Neural cell (in vitro differentiated cells): Measurements from ENCODE around the gene BNIPL. TPM values are rescaled to one million over a fixed set of nuclear protein-coding genes. Genes with fewer than 3 reads are reported as not detected.

Experiments
- H2AFZ ChIP-seq: fragments of 200-600, 300-800 bp; sonication (generic), shearing (Covaris generic); 2 replicates; pipeline ENCODE4 v1.6.0; 2014; ENCODE audit warnings: low read depth, mild to moderate bottlenecking, antibody characterized with exemption, low read length, moderate library complexity
- H3F3A ChIP-seq: fragments of 200-600 bp; shearing (Covaris generic); 2 replicates; pipeline ENCODE4 v1.6.1; 2016; ENCODE audit warnings: mild to moderate bottlenecking, moderate library complexity, mixed read lengths, antibody characterized with exemption, low read length; ENCODE audit not compliant: insufficient read depth, poor library complexity, severe bottlenecking
- H3K27ac ChIP-seq: fragments of 200-600, 300-800 bp; sonication (generic), shearing (Covaris generic); 2 replicates; pipeline ENCODE4 v1.5.1; 2014; ENCODE audit warnings: mild to moderate bottlenecking, low read length, moderate library complexity
- H3K27me3 ChIP-seq: fragments of 300-800, 200-600 bp; sonication (generic), shearing (Covaris generic); 2 replicates; pipeline ENCODE4 v1.6.0; 2014; ENCODE audit warnings: mild to moderate bottlenecking, low read depth, low read length, moderate library complexity; ENCODE audit not compliant: insufficient read depth
- H3K36me3 ChIP-seq: fragments of 300-800, 200-600 bp; sonication (generic), shearing (Covaris generic); 2 replicates; pipeline ENCODE4 v1.5.1; 2014; ENCODE audit warnings: mild to moderate bottlenecking, antibody characterized with exemption, low read length, moderate library complexity; ENCODE audit not compliant: insufficient read depth
- H3K4me2 ChIP-seq: fragments of 300-800, 200-600 bp; sonication (generic), shearing (Covaris generic); 2 replicates; pipeline ENCODE4 v1.6.0; 2014; ENCODE audit warnings: mild to moderate bottlenecking, low read length
- H3K4me3 ChIP-seq: fragments of 300-800, 200-600 bp; sonication (generic), shearing (Covaris generic); 2 replicates; pipeline ENCODE4 v1.5.1; 2014; ENCODE audit warnings: mild to moderate bottlenecking, low read length, moderate library complexity
- H3K79me2 ChIP-seq: fragments of 200-600 bp; shearing (Covaris generic); replicated peaks from 2 replicates; pipeline ENCODE4 v1.6.0; 2014; ENCODE audit warnings: mild to moderate bottlenecking, low read length, moderate library complexity; ENCODE audit not compliant: insufficient read depth
- H3K9ac ChIP-seq: fragments of 300-800, 200-600 bp; sonication (generic), shearing (Covaris generic); 2 replicates; pipeline ENCODE4 v1.6.1; 2016; ENCODE audit warnings: mild to moderate bottlenecking, low read length, mixed read lengths
- H3K9me2 ChIP-seq: fragments of 200-600 bp; shearing (Covaris generic); 2 replicates; pipeline ENCODE4 v1.6.1; 2016; ENCODE audit warnings: mild to moderate bottlenecking, low read length, mixed read lengths; ENCODE audit not compliant: insufficient read depth
- H3K9me3 ChIP-seq: fragments of 200-600, 300-800 bp; sonication (generic), shearing (Covaris generic); 2 replicates; pipeline ENCODE4 v1.6.1; 2016; ENCODE audit warnings: mild to moderate bottlenecking, mixed run types, low read length, moderate library complexity, mixed read lengths
- H4K20me1 ChIP-seq: fragments of 200-600 bp; shearing (Covaris generic); 2 replicates; pipeline ENCODE4 v1.6.1; 2016; ENCODE audit warnings: mild to moderate bottlenecking, mixed run types; ENCODE audit not compliant: insufficient read depth
- CTCF ChIP-seq: fragments of 450-650 bp; IDR thresholded peaks from 2 replicates; pipeline ENCODE4 v1.5.1; 2014; ENCODE audit warnings: antibody characterized with exemption, mild to moderate bottlenecking, moderate library complexity; ENCODE audit not compliant: poor library complexity, severe bottlenecking
- EP300 ChIP-seq: fragments of 450-650 bp; conservative IDR thresholded peaks from 2 replicates; pipeline ENCODE4 v1.6.1; 2014; ENCODE audit warnings: antibody characterized with exemption, mild to moderate bottlenecking, moderate library complexity; ENCODE audit not compliant: poor library complexity, severe bottlenecking
- EZH2 ChIP-seq: fragments of 200-600, 300-800 bp; shearing (Covaris generic), sonication (generic); IDR thresholded peaks from 2 replicates; pipeline ENCODE4 v1.6.1; 2014; ENCODE audit warnings: antibody characterized with exemption, low read length, borderline replicate concordance, mild to moderate bottlenecking; ENCODE audit not compliant: insufficient read depth, poor library complexity, severe bottlenecking
- MXI1 ChIP-seq: fragments of 450-650 bp; conservative IDR thresholded peaks from 2 replicates; pipeline ENCODE4 v1.6.1; 2014; ENCODE audit warnings: antibody characterized with exemption, mild to moderate bottlenecking; ENCODE audit not compliant: poor library complexity, severe bottlenecking
- POLR2AphosphoS5 ChIP-seq: IDR thresholded peaks from 2 replicates; pipeline ENCODE4 v1.6.1; 2012
- RAD21 ChIP-seq: fragments of 450-650 bp; conservative IDR thresholded peaks from 2 replicates; pipeline ENCODE4 v1.6.1; 2014; ENCODE audit warnings: antibody characterized with exemption, mild to moderate bottlenecking, moderate library complexity
- SMC3 ChIP-seq: fragments of 450-650 bp; conservative IDR thresholded peaks from 2 replicates; pipeline ENCODE4 v1.6.1; 2014; ENCODE audit warnings: antibody characterized with exemption, mild to moderate bottlenecking, moderate library complexity; ENCODE audit not compliant: poor library complexity
- TAF1 ChIP-seq: IDR thresholded peaks from 2 replicates; pipeline ENCODE4 v1.6.1; 2012; ENCODE audit warnings: low read depth
- polyA plus RNA-seq: library from polyadenylated mRNA; depleted of rRNA; stranded (reverse); fragments of >200 nt; gene quantifications from 2 replicates; pipeline ENCODE4 v1.2.3, GENCODE V29; 2014
- TF ChIP-seq, protein P1 (sequence below): IDR thresholded peaks from 2 replicates; pipeline ENCODE4 v1.6.1; 2012; ENCODE audit warnings: borderline replicate concordance

BNIPL gene
- polyA plus RNA-seq, 1 donor from 2014 or later: 0.33 TPM

- Histone ChIP-seq H3K9ac (no peak overlapping the region), H3F3A (no peaks in the 10 kb centered on the region), H2AFZ (no peak overlapping the region), H3K27me3 (no peaks in the 10 kb centered on the region), H3K79me2 (no peaks in the 10 kb centered on the region), H3K36me3 (no peaks in the 10 kb centered on the region), H4K20me1 (no peaks in the 10 kb centered on the region), H3K4me2 (no peak overlapping the region), H3K9me3 (no peaks in the 10 kb centered on the region), H3K9me2 (no peaks in the 10 kb centered on the region), H3K4me3 (no peak overlapping the region), H3K27ac (no peak overlapping the region)
- no peak for TF ChIP-seq EZH2
- TF ChIP-seq EP300: no peak
- TF ChIP-seq RAD21: no peak
- no peak for TF ChIP-seq MXI1
- no peak for TF ChIP-seq SMC3
- no peak for TF ChIP-seq CTCF
- TF ChIP-seq TAF1: no peak
- TF ChIP-seq POLR2AphosphoS5: no peak
- TF ChIP-seq, protein P1, sequence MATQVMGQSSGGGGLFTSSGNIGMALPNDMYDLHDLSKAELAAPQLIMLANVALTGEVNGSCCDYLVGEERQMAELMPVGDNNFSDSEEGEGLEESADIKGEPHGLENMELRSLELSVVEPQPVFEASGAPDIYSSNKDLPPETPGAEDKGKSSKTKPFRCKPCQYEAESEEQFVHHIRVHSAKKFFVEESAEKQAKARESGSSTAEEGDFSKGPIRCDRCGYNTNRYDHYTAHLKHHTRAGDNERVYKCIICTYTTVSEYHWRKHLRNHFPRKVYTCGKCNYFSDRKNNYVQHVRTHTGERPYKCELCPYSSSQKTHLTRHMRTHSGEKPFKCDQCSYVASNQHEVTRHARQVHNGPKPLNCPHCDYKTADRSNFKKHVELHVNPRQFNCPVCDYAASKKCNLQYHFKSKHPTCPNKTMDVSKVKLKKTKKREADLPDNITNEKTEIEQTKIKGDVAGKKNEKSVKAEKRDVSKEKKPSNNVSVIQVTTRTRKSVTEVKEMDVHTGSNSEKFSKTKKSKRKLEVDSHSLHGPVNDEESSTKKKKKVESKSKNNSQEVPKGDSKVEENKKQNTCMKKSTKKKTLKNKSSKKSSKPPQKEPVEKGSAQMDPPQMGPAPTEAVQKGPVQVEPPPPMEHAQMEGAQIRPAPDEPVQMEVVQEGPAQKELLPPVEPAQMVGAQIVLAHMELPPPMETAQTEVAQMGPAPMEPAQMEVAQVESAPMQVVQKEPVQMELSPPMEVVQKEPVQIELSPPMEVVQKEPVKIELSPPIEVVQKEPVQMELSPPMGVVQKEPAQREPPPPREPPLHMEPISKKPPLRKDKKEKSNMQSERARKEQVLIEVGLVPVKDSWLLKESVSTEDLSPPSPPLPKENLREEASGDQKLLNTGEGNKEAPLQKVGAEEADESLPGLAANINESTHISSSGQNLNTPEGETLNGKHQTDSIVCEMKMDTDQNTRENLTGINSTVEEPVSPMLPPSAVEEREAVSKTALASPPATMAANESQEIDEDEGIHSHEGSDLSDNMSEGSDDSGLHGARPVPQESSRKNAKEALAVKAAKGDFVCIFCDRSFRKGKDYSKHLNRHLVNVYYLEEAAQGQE: no peak
Observed at GRCh38 chr1:151043163-151043562, 6.8 kb downstream of the BNIPL start.

DNA sequence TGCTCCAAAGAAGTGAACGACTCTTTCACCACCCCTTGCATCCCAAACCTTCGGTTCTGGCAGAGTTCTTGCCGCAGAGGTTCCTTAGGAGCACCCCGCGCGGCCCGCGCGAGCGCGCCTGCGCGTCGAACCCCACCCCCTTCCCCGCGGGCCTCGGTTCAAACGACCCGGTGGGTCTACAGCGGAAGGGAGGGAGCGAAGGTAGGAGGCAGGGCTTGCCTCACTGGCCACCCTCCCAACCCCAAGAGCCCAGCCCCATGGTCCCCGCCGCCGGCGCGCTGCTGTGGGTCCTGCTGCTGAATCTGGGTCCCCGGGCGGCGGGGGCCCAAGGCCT, 11.2 kb downstream of the BNIPL start, which contains the start of gene C1orf56:
C1orf56 (plus strand) TSS at position 161 of the 334 bp plus-strand sequence; CDS start at position 258, 97 bp downstream.
- H4K20me1 ChIP-seq: no peaks in the 10 kb centered on the region
- peak; percentile 77 for TF ChIP-seq POLR2AphosphoS5
- no peak for TF ChIP-seq SMC3
- no peak for TF ChIP-seq EP300
- TF ChIP-seq RAD21: no peak
- no peak for TF ChIP-seq EZH2
- no peak for TF ChIP-seq MXI1
- TF ChIP-seq TAF1: peak; percentile 76
- TF ChIP-seq, protein P1: no peak
- H3K27ac ChIP-seq: peak within 1 kb of the TSS; percentile 71
- H3F3A ChIP-seq: no peaks in the 10 kb centered on the region
- no peaks in the 10 kb centered on the region for H3K9me2 ChIP-seq
- peak within 1 kb of the TSS; percentile 90 for H3K4me3 ChIP-seq
- H3K27me3 ChIP-seq: no peaks in the 10 kb centered on the region
- H3K79me2 ChIP-seq: no peaks in the 10 kb centered on the region
- H3K4me2 ChIP-seq: peak within 1 kb of the TSS; percentile 76
- H3K9me3 ChIP-seq: no peaks in the 10 kb centered on the region
- H3K9ac ChIP-seq: peak within 1 kb of the TSS; percentile 87
- peak within 1 kb of the TSS; percentile 81 for H2AFZ ChIP-seq
- H3K36me3 ChIP-seq: no peaks in the 10 kb centered on the region
